ENCODE measurements around the gene COL6A2. TPM values are rescaled to one million over a fixed set of nuclear protein-coding genes. Genes with fewer than 3 reads are reported as not detected.
A peak's percentile ranks its signal among the peaks of the same experiment; 100 is the strongest.

Gene COL6A2
- total RNA-seq, 1 donor from 2014 or later, result 20.5 TPM

GRCh38 chr21:46144464-46145070 is 46.7 kb downstream of the COL6A2 start:
- ATAC-seq, result no peak

DNA sequence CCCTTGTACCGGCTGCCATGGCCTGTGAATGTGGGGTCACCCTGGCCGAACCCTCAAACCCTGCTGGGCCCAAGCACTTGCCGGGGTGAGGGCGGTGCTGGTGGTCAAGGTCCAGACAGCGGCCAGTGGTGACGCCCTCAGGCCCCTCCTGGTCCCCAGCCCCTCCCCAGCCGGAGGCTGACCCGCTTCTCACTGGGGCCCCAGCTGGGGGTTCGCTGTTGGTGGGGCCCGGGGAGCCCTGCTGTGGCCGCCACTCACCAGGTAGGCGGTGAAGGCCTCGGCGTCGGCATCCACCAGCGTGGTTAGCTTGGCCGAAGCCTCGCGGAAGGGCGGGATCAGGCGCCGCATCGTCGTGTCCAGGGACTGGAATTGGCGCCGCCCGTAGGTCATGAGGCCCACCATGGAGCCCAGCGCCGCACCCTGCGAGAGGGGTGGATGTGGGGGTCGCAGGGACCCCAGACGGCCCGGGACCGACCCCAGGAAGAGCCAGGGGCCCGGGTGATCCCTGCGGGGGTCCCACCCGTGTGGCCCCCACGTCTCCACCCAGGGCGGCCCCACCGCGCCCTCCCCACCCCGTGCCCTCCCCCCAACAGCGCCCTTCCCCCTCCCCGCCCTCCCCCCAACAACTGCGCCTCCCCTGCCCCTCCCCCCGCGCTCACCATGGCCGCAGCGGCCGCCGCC is 47.4 kb downstream of the COL6A2 start:
- ATAC-seq, result peak; percentile 3

GRCh38 chr21:46145840-46146691 is 48.2 kb downstream of the COL6A2 start:
- ATAC-seq, result no peak

- no peak for ATAC-seq
Observed at GRCh38 chr21:46146856-46147255, 48.9 kb downstream of the COL6A2 start.

GRCh38 chr21:46147429-46147828 is 49.5 kb downstream of the COL6A2 start:
- ATAC-seq, result peak; percentile 37

DNA sequence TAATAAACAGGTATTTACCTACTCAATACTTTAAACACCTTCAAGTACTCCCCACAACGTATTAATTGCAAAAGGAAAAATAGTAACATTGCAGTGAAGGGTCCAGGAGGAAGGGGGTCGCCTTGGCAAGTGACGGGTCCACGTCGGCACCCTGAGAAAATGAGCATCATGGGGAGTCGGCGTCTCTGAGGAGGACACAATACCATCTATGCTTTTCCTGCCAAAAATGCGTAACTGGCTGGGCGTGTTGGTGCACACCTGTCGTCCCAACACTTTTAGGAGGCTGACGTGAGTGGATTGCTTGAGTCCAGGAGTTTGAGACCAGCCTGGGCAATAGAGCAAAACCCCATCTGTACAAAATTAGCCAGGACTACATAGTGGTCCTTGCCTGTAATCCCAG is 50.2 kb downstream of the COL6A2 start:
- no peak for ATAC-seq

GRCh38 chr21:46149205-46149901 is 51.4 kb downstream of the COL6A2 start:
- ATAC-seq, result no peak

- ATAC-seq, result no peak
Observed at GRCh38 chr21:46150073-46150472, 52.2 kb downstream of the COL6A2 start.

GRCh38 chr21:46150491-46151121 is 52.7 kb downstream of the COL6A2 start:
- ATAC-seq, result no peak

DNA sequence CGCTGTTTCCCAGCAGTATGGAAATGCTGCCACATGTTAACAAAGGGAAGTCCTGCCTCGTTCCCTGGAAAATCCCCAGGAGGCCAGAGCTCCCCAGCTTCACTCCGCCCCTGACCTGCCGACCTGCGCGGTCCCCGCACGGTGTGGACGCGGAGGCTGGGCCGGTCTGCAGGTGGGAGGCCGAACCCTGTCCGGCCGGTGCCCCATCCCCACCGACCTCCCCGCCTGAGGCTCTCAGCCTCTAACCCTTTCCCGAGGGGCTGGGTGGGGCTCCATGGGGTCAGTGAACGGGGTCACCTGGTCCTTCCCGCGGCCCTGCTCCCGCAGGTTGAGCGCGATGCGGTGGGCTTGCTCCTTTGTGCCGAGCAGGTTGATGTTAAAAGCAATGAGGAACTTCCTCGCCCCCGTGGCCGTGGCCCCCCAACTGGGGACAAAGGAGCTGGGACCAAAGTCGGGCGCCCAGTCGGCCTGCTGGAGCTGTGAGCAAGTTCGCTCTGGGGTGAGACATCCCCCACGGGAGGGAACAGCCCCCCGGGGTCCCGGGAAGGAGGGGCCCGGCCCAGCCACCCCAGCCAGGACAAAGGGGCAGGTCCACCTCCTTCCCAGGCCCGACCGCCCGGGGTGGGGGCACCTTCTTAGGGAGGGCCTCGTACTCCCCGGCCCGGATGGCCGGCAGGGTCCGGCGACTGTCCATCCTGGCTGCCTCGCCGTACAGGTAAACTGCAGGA is 53.5 kb downstream of the COL6A2 start:
- no peak for ATAC-seq

DNA sequence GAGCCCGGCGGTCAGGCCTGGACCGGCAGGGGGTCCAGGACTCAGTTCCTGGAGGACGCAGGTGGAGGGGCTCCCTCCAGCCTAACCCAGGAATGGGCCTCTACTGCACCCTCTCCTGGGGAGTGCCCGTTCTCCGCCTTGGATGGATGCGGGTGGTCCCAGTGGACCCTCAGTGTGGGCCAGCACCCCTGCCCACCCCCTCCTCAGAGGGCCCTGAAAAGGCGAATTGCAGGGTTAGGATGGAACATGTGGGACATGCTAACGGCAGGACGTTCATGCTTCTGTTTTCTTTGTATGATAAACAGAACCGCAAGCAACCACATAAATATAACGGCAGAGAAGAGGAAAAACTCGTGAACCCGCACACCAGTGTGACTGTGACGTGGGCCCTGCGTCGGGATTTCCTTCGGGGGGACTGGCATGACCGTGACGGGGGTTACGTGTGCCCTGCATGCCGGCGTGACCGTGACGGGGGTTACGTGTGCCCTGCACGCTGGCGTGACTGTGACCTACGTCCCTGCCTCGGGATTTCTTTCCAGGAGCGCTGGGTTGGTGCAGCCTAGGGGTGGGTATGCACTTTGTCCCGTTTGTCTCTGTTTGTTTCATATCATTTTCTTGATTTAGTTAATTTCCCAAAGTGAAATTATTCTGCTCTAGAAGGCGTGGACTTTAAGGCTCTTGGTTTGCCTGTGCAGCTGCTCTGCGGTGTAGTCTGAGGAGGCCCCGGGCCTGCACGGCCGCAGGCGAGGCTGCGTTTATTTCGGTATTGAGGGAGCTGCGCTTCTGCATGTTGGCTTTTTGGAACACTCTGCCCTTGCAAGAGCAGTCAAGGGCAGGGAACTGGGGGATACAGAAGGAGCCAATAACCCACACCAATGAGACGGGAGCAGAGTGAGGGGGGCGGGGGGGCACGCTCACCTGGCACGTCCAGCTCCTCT is 54.3 kb downstream of the COL6A2 start:
- no peak for ATAC-seq

- ATAC-seq, result no peak
Observed at GRCh38 chr21:46152927-46153246, 55.0 kb downstream of the COL6A2 start.

GRCh38 chr21:46153247-46154154 is 55.6 kb downstream of the COL6A2 start:
- ATAC-seq, result peak; percentile 7

DNA sequence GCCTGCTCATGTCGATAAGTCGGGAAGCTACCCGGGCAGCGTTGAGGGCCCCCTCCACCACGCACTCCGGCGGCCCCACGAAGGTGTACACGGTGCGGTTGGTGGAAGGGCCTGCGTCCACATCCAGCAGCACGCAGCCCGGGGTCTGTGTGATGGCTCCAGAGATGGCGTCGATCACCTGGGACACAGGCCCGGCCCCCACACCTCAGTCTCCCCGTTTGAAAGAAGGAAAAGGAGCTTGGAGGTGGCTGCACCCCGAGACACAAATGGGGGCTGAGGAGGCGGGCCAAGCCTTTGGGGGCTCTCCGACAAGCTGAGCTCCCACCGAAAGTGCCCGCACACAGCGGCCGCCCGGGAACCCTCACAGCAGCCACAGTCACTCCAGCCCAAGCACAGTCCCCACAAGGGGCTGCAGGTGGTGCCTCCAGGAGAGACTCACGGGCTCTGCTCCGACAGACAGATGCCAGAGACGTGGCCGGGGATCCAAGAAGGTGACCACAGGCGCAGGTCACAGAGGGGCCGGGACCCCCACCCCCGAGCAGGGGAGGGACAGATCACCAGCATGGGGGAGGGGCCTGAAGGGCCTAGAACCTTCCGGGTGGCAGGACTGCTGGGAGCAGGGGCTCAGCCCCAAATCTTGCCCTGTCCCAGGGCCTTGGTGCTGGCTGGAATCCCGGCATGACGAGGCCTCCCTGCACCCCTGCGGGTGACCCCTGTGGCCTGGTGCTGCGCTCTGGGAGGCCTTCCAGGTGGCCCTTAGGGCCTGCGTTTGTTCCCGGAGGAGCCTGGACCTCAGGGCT is 56.4 kb downstream of the COL6A2 start:
- no peak for ATAC-seq

GRCh38 chr21:46154955-46155513 is 57.1 kb downstream of the COL6A2 start:
- ATAC-seq, result no peak

- ATAC-seq, result no peak
Observed at GRCh38 chr21:46155514-46156377, 57.8 kb downstream of the COL6A2 start, which contains the start of gene FTCD. Gene FTCD, minus strand, starts transcription at chr21:46155579. Its CDS starts 56 bp downstream, at chr21:46155523.

DNA sequence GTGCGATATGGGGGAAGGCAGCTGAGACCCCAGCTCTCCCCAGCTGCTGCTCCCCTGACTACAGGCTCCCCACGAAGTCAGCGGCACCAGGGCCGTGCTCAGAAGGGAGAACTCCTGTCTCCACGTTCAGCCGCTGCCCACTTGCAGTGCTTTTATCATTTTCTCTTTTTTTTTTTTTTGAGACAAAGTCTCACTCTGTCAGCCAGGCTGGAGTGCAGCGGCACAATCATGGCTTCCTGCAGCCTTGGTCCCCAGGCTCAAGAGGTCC is 58.4 kb downstream of the COL6A2 start:
- no peak for ATAC-seq

DNA sequence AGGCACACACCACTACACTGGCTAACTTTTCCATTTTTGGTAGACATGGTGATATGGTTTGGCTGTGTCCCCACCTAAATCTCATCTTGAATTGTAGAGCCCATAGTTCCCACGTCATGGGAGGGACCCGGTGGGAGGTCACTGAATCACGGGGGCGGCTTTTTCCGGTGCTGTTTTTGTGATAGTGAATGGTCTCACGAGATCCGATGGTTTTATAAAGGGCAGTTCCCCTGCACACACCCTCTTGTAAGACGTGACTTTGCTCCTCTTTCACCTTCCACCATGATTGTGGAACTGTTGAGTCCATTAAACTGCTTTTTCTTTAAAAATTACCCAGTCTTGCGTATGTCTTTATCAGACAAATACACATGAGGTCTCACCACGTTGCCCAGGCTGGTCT is 58.8 kb downstream of the COL6A2 start:
- no peak for ATAC-seq
